ENCODE results near the gene DFFB.

GRCh38 chr1:3821447-3821846 is 35.8 kb upstream of the DFFB start:
- no peak for TF ChIP-seq EZH2 (IDR thresholded peaks at IDR 0.05; ENCODE audit: low read length, unreplicated experiment)
- no peak for TF ChIP-seq CTCF (conservative IDR thresholded peaks at IDR 0.05; ENCODE audit: low read depth, low read length)
- no peak for TF ChIP-seq EZH2phosphoT487 (IDR thresholded peaks at IDR 0.05; ENCODE audit: borderline replicate concordance, low read length)
